Kasumi-1 (cell line): ENCODE data around the gene GDF9.

Source experiments
- DNase-seq, 2 experiments: peaks; one replicate each; lab custom pipeline; 2025; lab: John Stamatoyannopoulos, UW

GDF9 gene

GRCh38 chr5:132866342-132867045, at the start of gene GDF9, which contains the start of gene UQCRQ:
GDF9 (minus strand) TSS chr5:132866469; CDS start chr5:132864533, 1,936 bp downstream.
UQCRQ (plus strand) TSS chr5:132866642; CDS start chr5:132866882, 240 bp downstream.
- DNase-seq = peak; percentile 99

DNA sequence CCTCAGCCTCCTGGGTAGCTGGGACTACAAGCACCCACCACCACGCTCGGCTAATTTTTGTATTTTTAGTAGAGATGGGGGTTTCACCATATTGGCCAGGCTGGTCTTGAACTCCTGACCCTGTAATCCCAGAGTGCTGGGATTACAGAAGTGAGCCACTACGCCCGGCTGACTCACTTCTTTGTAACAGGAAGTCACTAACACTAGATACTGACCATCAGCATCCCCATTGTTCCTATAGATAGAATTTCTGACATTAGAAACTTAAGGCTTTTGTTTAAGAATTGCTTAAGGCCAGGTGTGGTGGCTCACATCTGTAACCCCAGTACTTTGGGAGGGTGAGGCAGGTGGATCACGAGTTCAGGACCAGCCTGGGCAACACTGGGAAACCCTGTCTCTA, 49.4 kb upstream of the GDF9 start:
- DNase-seq = no peak

- no peak for DNase-seq
Measured at GRCh38 chr5:132909702-132910101, 43.4 kb upstream of the GDF9 start.

- DNase-seq = no peak
Measured at GRCh38 chr5:132907161-132907560, 40.9 kb upstream of the GDF9 start.

DNA sequence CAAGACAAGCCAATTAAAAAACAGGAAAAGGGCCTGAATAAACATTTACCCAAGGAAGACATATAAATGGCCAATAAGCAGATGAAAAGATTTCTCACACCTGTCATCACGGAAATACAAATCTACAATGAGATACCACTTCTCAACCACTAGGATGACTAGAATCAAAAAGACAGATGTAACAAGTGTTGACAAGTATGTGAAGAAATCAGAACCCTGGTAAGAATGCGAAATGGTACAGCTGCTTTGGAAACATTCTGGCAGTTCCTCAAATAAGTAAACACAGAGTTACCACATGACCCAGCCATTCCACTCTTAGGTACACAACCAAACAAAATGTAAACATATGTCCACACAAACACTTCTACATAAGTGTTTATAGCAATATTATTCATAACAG, 39.7 kb upstream of the GDF9 start:
- DNase-seq = peak in 1 of 2 experiments; percentile 11

GRCh38 chr5:132901730-132902129, 35.5 kb upstream of the GDF9 start:
- DNase-seq = no peak

GRCh38 chr5:132901036-132901435, 34.8 kb upstream of the GDF9 start:
- no peak for DNase-seq

DNA sequence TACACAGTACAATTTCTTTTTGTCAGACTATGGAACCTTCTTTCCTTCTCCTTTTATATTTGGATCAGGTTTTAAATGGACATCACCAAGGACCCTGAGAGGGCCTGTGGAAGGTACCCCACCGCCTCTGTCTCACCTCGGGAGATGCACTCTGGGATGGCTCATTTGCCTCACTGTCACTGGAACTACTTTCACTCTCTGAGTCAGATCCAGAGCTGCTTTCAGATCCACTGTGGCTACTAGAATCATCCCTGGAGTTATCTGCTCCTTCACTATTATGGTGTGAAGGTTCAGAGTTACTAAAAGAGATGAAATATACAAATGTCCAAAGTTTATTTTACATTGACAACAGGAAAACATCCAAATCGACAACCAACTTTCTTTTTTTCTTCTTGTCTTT, 31.8 kb upstream of the GDF9 start:
- DNase-seq = no peak

DNA sequence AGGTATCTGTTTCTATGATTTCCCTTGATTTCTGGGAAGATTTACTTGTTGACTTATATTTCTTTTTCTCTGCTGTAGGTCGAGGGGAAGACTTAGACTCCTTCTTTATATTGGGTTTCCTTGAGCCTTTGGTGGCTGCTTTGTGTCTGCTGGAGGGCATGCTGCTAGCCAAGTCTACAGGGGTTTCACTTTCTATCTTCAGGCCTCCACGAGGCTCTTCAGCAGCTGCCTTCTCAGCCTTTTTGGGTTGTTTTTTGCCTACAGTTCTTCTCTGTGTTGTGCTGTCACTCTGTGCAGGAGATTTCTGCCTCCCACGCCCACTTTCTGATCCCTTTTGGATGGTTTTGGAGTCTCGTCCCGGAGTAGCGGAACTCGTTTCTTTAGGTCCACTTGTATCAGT, 30.4 kb upstream of the GDF9 start:
- DNase-seq = no peak

- no peak for DNase-seq
Measured at GRCh38 chr5:132895719-132896305, 29.5 kb upstream of the GDF9 start.

GRCh38 chr5:132890817-132891216, 24.5 kb upstream of the GDF9 start:
- no peak for DNase-seq

GRCh38 chr5:132889501-132889900, 23.2 kb upstream of the GDF9 start:
- no peak for DNase-seq

DNA sequence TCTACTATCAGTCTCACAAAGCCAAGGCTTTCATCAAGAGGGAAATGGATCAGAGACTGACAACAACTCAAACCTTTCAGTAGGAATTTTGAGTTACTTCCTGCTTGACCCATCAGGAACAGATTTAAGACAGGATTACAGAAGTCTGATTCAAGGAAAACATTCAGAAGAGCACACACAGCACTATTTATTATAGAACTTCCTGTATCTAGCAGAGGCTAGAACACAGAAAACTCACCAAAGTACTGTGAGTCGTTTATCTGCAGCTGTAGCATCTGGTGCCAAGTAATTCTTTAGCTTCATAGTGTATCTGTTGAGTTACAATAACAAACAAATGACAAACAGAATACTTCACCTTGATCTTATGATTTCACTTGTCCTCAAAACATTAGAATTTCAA, 21.0 kb upstream of the GDF9 start:
- DNase-seq = no peak

DNA sequence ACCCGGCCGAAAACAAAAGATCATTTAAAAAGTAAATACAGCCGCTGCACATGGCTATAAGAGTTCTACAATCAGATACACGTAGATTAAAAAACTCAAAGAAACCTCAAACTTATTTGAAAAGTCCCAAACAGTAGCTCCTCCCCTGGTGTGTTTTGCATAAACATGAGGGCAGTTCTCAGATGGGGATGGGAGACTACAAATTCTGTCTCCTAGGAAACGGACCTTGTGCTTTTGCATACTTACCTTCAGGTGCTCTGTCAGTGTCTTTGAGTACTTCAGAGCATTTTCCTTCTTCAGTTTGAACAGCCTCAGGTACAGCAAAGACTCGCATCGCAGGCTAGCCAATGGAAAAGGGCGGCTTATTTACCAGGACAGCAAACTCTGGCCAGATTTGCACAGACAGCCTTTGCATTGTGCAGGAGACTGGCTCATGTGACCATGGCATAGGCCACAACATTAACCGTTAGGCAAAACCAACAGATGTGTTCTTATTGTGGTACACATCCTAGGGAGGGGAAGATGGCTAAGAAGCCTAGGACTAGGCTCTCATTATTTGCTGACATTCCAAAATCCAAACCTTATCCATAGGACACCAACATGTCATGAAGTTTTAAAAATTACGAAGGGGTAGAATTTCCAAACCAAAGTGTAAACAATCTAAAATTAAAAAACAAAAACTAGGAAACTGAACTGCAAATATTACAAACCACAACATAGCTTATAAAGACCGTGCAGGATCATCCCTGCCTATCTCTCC, 20.0 kb upstream of the GDF9 start:
- no peak for DNase-seq

DNA sequence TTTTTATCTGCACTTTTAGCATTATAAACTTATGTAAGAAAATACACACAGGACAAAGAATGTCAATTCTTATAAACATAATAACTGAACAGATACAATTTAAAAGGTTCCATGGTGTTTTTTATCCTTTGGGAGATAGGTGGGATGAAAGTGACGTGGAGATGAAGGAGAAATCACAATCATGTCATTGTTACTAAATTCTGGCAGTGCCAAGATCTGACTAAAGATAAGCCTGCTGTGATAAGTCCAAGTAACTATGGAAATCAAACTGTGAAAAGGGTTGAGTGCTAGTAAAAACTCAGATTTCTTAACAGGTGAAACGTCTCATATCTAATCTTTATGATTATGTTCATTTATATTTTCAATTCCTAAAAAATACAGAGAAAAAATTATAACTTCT, 18.3 kb upstream of the GDF9 start:
- DNase-seq = no peak

DNA sequence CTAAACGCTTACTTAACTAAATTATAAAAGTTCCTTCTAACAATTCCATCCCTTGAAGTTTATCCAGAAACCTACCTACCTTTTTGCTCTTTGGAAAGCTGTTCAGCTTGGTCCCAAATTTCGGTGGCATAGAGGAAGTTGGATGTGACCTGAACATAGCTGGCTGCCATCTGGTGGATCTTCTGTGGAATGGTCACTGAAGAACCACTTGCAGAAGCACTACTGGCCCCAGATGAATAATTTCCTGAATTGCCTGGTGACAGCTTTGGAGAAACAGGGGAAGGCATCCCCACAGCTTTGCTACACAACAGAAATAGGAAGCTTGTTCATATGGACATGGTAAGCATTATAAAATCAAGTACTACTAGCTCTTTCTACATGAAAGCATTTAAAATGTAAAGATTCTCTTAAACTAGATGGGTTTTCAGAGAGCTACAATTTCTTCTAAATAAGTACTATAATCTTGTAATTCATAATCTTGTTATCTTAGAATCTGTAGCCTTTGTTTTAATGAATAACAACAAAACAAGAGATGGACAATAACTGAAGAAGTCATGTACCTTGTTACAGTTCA, 17.1 kb upstream of the GDF9 start:
- peak; percentile 91 to 96 for DNase-seq

- DNase-seq = no peak
Measured at GRCh38 chr5:132877938-132878337, 11.7 kb upstream of the GDF9 start.

DNA sequence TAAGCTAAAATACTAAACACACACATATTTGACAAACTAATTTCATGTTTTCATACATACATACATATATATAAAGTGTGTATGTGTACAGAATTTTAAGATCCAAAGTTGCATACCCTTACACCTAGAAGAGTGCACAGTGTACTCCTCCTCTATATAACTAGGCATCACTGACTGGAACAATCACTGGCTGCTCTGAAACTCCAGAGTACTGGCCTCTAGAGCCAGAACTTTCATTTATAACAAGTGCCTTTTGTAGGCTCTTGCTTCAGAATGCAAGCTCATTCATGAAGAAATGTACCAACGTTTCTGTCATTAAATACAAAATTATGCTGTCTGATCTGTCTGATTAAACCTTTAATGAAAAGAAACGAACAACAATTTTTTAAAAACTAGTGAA, 11.2 kb upstream of the GDF9 start:
- DNase-seq = no peak

- DNase-seq = no peak
Measured at GRCh38 chr5:132876020-132876759, 9.9 kb upstream of the GDF9 start.

GRCh38 chr5:132873930-132874271, 7.6 kb upstream of the GDF9 start:
- no peak for DNase-seq

GRCh38 chr5:132873119-132873929, 7.1 kb upstream of the GDF9 start, which contains the start of gene LEAP2:
LEAP2 (plus strand) TSS chr5:132873668; CDS start chr5:132873695, 27 bp downstream.
- no peak for DNase-seq
